B cell (primary cell): ENCODE results near the gene BUD31. TPM values are rescaled to one million over a fixed set of nuclear protein-coding genes. Genes with fewer than 3 reads are reported as not detected.

Source experiments
- ATAC-seq: fragments of 200-7000 bp; cut with Tn5 transposase; one replicate; pipeline ENCODE4 v1.10.0; 2021; ENCODE audit warnings: low read depth, mild to moderate bottlenecking, moderate number of reproducible peaks, moderate library complexity
- CTCF ChIA-PET: fragments of 350-600 bp; sonication (Branson Sonifier 250); formaldehyde crosslinking; loops from one replicate; lab custom pipeline; 2021; ENCODE audit warnings: antibody characterized with exemption, inconsistent platforms; lab: Charles Lee
- POLR2A ChIA-PET: fragments of 350-600 bp; sonication (Branson Sonifier 250); formaldehyde crosslinking; loops from one replicate; lab custom pipeline; 2021; ENCODE audit warnings: antibody characterized with exemption; lab: Charles Lee
- DNase-seq: peaks from one replicate; pipeline ENCODE4 v3.0.0; 2013
- H2AFZ ChIP-seq: 2 replicates; pipeline ENCODE4 v1.6.1; 2012; ENCODE audit warnings: mild to moderate bottlenecking, low read depth, low read length; ENCODE audit not compliant: insufficient read depth, poor library complexity, severe bottlenecking
- H3K27ac ChIP-seq, 2 donors: 1 replicate in 1 of 2; 2 replicates in 1 of 2; pipeline ENCODE4 v1.5.1; 2012 to 2013; ENCODE audit warnings: low read length in 2 of 2, mild to moderate bottlenecking in 2 of 2, moderate library complexity in 1 of 2
- H3K27me3 ChIP-seq, 4 experiments: fragments of 200-600 bp in 1 of 4; sonication (generic) in 1 of 4; replicated peaks in 1 of 4; 1 replicate in 2 of 4; 2 replicates in 2 of 4; pipeline versions ENCODE4 v1.6.1 to v1.7.0; 2013 to 2016; ENCODE audit warnings: low read length in 3 of 4, mild to moderate bottlenecking in 2 of 4, mixed read lengths in 1 of 4, moderate library complexity in 1 of 4; ENCODE audit not compliant: insufficient read depth in 4 of 4, control insufficient read depth in 3 of 4; ENCODE audit errors: control extremely low read depth in 1 of 4
- H3K36me3 ChIP-seq, 2 experiments: replicated peaks in 1 of 2; 1 replicate in 1 of 2; 2 replicates in 1 of 2; pipeline versions ENCODE4 v1.6.1 to v1.7.1; 2013; ENCODE audit warnings: low read length in 1 of 2; ENCODE audit not compliant: insufficient read depth in 2 of 2, control insufficient read depth in 1 of 2; ENCODE audit errors: control extremely low read depth in 1 of 2, extremely low read depth in 1 of 2
- H3K4me1 ChIP-seq, 2 donors: fragments of 200-600 bp in 1 of 2; sonication (generic) in 1 of 2; 1 replicate in 1 of 2; 2 replicates in 1 of 2; pipeline versions ENCODE4 v1.5.1 to v1.6.1; 2013 to 2017; ENCODE audit warnings: low read length in 2 of 2; ENCODE audit not compliant: control insufficient read depth in 2 of 2, insufficient read depth in 2 of 2
- H3K4me2 ChIP-seq: replicated peaks from 2 replicates; pipeline ENCODE3; 2012; ENCODE audit warnings: mild to moderate bottlenecking, low read depth, low read length; ENCODE audit not compliant: poor library complexity, severe bottlenecking
- H3K4me3 ChIP-seq, 5 experiments: fragments of 200-600 bp in 1 of 5; sonication (generic) in 1 of 5; 1 replicate in 3 of 5; 2 replicates in 2 of 5; pipeline versions ENCODE4 v1.5.1 to v1.7.0; 2011 to 2016; ENCODE audit warnings: low read length in 4 of 5, mild to moderate bottlenecking in 4 of 5, low read depth in 2 of 5, control low read depth in 1 of 5, moderate library complexity in 1 of 5; ENCODE audit not compliant: insufficient read depth in 1 of 5; ENCODE audit errors: control extremely low read depth in 1 of 5, extremely low read depth in 1 of 5
- H3K79me2 ChIP-seq: fragments of 200-600 bp; sonication (generic); one replicate; pipeline ENCODE4 v1.6.0; 2016; ENCODE audit warnings: low read length; ENCODE audit not compliant: control insufficient read depth, insufficient read depth
- H3K9ac ChIP-seq: fragments of 200-600 bp; sonication (generic); 2 replicates; pipeline ENCODE4 v1.6.1; 2017; ENCODE audit warnings: mild to moderate bottlenecking, low read length, moderate library complexity
- H3K9me3 ChIP-seq, 3 donors: one replicate each; pipeline versions ENCODE4 v1.6.1 to v1.7.1; 2013; ENCODE audit warnings: low read length in 2 of 3; ENCODE audit not compliant: control insufficient read depth in 2 of 3, insufficient read depth in 1 of 3; ENCODE audit errors: control extremely low read depth in 1 of 3
- H4K20me1 ChIP-seq: 2 replicates; pipeline ENCODE4 v1.6.0; 2012; ENCODE audit warnings: mild to moderate bottlenecking, low read length; ENCODE audit not compliant: insufficient read depth, control insufficient read depth, poor library complexity, severe bottlenecking
- H3K27ac Mint-ChIP-seq: one replicate; pipeline ENCODE4 v1.8.0; 2021; ENCODE audit warnings: mixed read lengths
- H3K27me3 Mint-ChIP-seq: one replicate; pipeline ENCODE4 v1.8.0; 2021; ENCODE audit warnings: mixed read lengths
- H3K4me1 Mint-ChIP-seq: one replicate; pipeline ENCODE4 v1.8.0; 2021; ENCODE audit warnings: mixed read lengths
- H3K4me3 Mint-ChIP-seq: one replicate; pipeline ENCODE4 v1.8.0; 2021; ENCODE audit warnings: mixed read lengths
- H3K9me3 Mint-ChIP-seq: one replicate; pipeline ENCODE4 v1.8.0; 2022; ENCODE audit warnings: mixed read lengths; ENCODE audit not compliant: insufficient read depth
- CTCF ChIP-seq: fragments of 200-600 bp; IDR thresholded peaks from one replicate; pipeline ENCODE4 v1.8.0; 2022; ENCODE audit warnings: antibody characterized with exemption, mild to moderate bottlenecking
- EZH2 ChIP-seq: IDR thresholded peaks from 2 replicates; pipeline ENCODE4 v1.6.1; 2012; ENCODE audit warnings: borderline replicate concordance, low read depth, mild to moderate bottlenecking, moderate library complexity, low read length; ENCODE audit not compliant: insufficient read depth, poor library complexity, severe bottlenecking
- WGBS: methylation state at CpG from one replicate; pipeline ENCODE4 v1.1.5; 2013; ENCODE audit warnings: missing lambda C conversion rate; ENCODE audit not compliant: insufficient coverage; 5-methylcytosine and 5-hydroxymethylcytosine counted together
- intact Hi-C: fragments of 100-400 bp; cut with micrococcal nuclease; formaldehyde crosslinking; loops from one replicate; pipeline ENCODE4 v1.10.0; 2022
- polyA plus RNA-seq: library from polyadenylated mRNA; depleted of rRNA; stranded (reverse); fragments of >200 nt; gene quantifications from 2 replicates; pipeline ENCODE4 v1.2.3, GENCODE V29; 2012
- total RNA-seq, 2 donors: library from RNA; stranded (reverse); fragments of 120-200 nt in 1 of 2; gene quantifications; 1 replicate in 1 of 2; 2 replicates in 1 of 2; pipeline versions ENCODE4 v1.2.3 to v1.2.4, GENCODE V29; 2013 to 2022

The BUD31 gene
- total and polyA plus RNA-seq, 2 donors (not counting 1 experiment from before 2014, with no cell fraction given) = 57.8 to 69.4 TPM

- ATAC-seq = no peak
- WGBS = 1% methylated on average over 28 of the region's 28 CpGs
- Mint-ChIP-seq H3K27me3 (no peaks in the 10 kb centered on the region), H3K27ac (peak overlapping the region; percentile 100), H3K9me3 (no peaks in the 10 kb centered on the region), H3K4me1 (peaks cover 50% of the 10 kb centered on the region), H3K4me3 (peak overlapping the region; percentile 91)
- Histone ChIP-seq H3K27ac (peak overlapping the region; percentile 89 to 96), H3K4me1 (peaks cover 25 to 35% of the 10 kb centered on the region in 2 donors), H3K36me3 (peaks cover 6 to 43% of the 10 kb centered on the region in 2 experiments), H3K9me3 (no peaks in the 10 kb centered on the region), H3K9ac (peak overlapping the region; percentile 94), H2AFZ (peak overlapping the region; percentile 84), H3K4me3 (peak overlapping the region; percentile 81 to 99 (median 95)), H3K79me2 (peaks cover 84% of the 10 kb centered on the region), H4K20me1 (peaks cover 71% of the 10 kb centered on the region), H3K4me2 (peak overlapping the region; percentile 98), H3K27me3 (no peaks in the 10 kb centered on the region)
- DNase-seq = peak; percentile 40
- ChIA-PET POLR2A (interaction anchor here (0.6 to 3.1 kb wide), 10 partner anchors 8 to 150 kb away, joined by 3 to 33 read pairs (median 8); partner anchors contain the start of genes ARPC1B, ATP5MF, ZKSCAN5 and ZNF394), CTCF (interaction anchor here (0.8 to 3.2 kb wide), 7 partner anchors 15 to 92 kb away, joined by 3 to 24 read pairs (median 8); no protein-coding TSS in a partner anchor)
- TF ChIP-seq EZH2 = no peak
- TF ChIP-seq CTCF = no peak
- intact Hi-C loops = loop anchor here (1.0 to 2.0 kb wide), 10 partner anchors 15 to 144 kb away; partner anchors contain the start of genes ARPC1A, ARPC1B, ATP5MF and CPSF4
Measured at GRCh38 chr7:99407872-99408378, 844 bp upstream of the BUD31 start.

GRCh38 chr7:99409192-99409572 is 413 bp downstream of the BUD31 start:
- Histone ChIP-seq H2AFZ (peak overlapping the region; percentile 84), H3K4me1 (peaks cover 25 to 35% of the 10 kb centered on the region in 2 donors), H3K79me2 (peaks cover 87% of the 10 kb centered on the region), H3K9me3 (no peaks in the 10 kb centered on the region), H4K20me1 (peaks cover 70% of the 10 kb centered on the region), H3K27ac (peak overlapping the region; percentile 89 to 96), H3K27me3 (no peaks in the 10 kb centered on the region), H3K4me3 (peak overlapping the region; percentile 93 to 99 (median 95)), H3K9ac (peak overlapping the region; percentile 94), H3K36me3 (peaks cover 7 to 37% of the 10 kb centered on the region in 2 experiments), H3K4me2 (peak overlapping the region; percentile 98)
- TF ChIP-seq CTCF = no peak
- TF ChIP-seq EZH2 = no peak
- ChIA-PET CTCF (interaction anchor here (0.6 to 3.2 kb wide), 8 partner anchors 16 to 171 kb away, joined by 3 to 24 read pairs (median 4); partner anchors contain the start of gene ZKSCAN5), POLR2A (interaction anchor here (0.9 to 3.1 kb wide), 12 partner anchors 9 to 207 kb away, joined by 3 to 33 read pairs (median 6); partner anchors contain the start of genes ARPC1A, ARPC1B, ATP5MF and CPSF4)
- WGBS = under 1% methylated on average over 11 of the region's 18 CpGs
- intact Hi-C loops = loop anchor here (2.0 kb wide), 1 partner anchor 84 kb away; the partner anchor contains the start of gene ARPC1A
- DNase-seq = no peak
- Mint-ChIP-seq H3K27ac (peak overlapping the region; percentile 100), H3K9me3 (no peaks in the 10 kb centered on the region), H3K27me3 (no peaks in the 10 kb centered on the region), H3K4me3 (peak overlapping the region; percentile 91), H3K4me1 (peaks cover 47% of the 10 kb centered on the region)
- peak; percentile 7 for ATAC-seq
